ENCODE results near the gene MCF2L2. TPM values are rescaled to one million over a fixed set of nuclear protein-coding genes. Genes with fewer than 3 reads are reported as not detected.

The MCF2L2 gene
- total and polyA plus RNA-seq, 9 of the 15 experiments (the other 6 are each of a cell fraction or from before 2014, with no cell fraction given) = 0.56 to 4.2 (median 3.0) TPM

- no TSS peak for BruUV-seq (replicated peaks)
- ATAC-seq (no peak), DNase-seq (ENCODE audit: extremely low read depth in 1 of 4, low spot score in 3 of 4) (no peak), FAIRE-seq (no peak)
- 55% methylated on average over 5 of the region's 5 CpGs for WGBS (ENCODE audit: insufficient coverage, low coverage, missing lambda C conversion rate)
- Histone ChIP-seq H3K9me3 (replicated peaks; ENCODE audit: control insufficient read depth, insufficient read depth, low read depth, low read length) (no peaks in the 10 kb centered on the region), H3K79me2 (ENCODE audit: control insufficient read depth, insufficient read depth, low read length) (no peaks in the 10 kb centered on the region), H3K36me3 (ENCODE audit: control insufficient read depth, insufficient read depth, low read length) (no peaks in the 10 kb centered on the region), H2AFZ (ENCODE audit: low read depth, low read length) (no peak overlapping the region), H3K9me1 (ENCODE audit: control insufficient read depth, insufficient read depth, low read length) (no peaks in the 10 kb centered on the region), H3K4me1 (replicated peaks in 1 of 2; ENCODE audit: control insufficient read depth in 2 of 2, insufficient read depth in 2 of 2, low read length in 2 of 2) (peaks cover 2 to 24% of the 10 kb centered on the region in 2 experiments; a peak in 2 of 5 replicates), H3K27me3 (ENCODE audit: control insufficient read depth in 2 of 2, insufficient read depth in 2 of 2, low read length in 2 of 2) (peaks cover 0 to 17% of the 10 kb centered on the region in 2 experiments; a peak in 3 of 5 replicates), H4K20me1 (replicated peaks; ENCODE audit: control insufficient read depth, insufficient read depth, low read length) (no peaks in the 10 kb centered on the region), H3K27ac (ENCODE audit: extremely low read depth, low read depth, low read length) (no peak overlapping the region), H3K9ac (ENCODE audit: insufficient read depth in 1 of 2, low read depth in 2 of 2, low read length in 2 of 2) (no peak overlapping the region), H3K4me2 (ENCODE audit: insufficient read depth, low read length) (no peak overlapping the region), H3K4me3 (no peak overlapping the region)
- POLR2A ChIA-PET = no interaction called here
- in situ Hi-C loops (cut with MboI) = loop anchor here (5.0 kb wide), 1 partner anchor 204 kb away; no protein-coding TSS in a partner anchor
- CTCF ChIA-PET (ENCODE audit: low intra/inter-chr PET ratio) = interaction anchor here (0.6 to 2.5 kb wide), 2 partner anchors 61 to 199 kb away, joined by 3 to 12 read pairs; no protein-coding TSS in a partner anchor
- intact Hi-C loops (cut with micrococcal nuclease) = loop anchor here (5.0 kb wide), 2 partner anchors 299 to 584 kb away; no protein-coding TSS in a partner anchor
- TF ChIP-seq MAFG (tag; conservative IDR thresholded peaks at IDR 0.05) = no peak
Measured at GRCh38 chr3:183182732-183183610, 245.4 kb downstream of the MCF2L2 start.

GRCh38 chr3:183182073-183182472 is 246.3 kb downstream of the MCF2L2 start:
- Histone ChIP-seq H3K9me3 (replicated peaks; ENCODE audit: control insufficient read depth, insufficient read depth, low read depth, low read length) (no peaks in the 10 kb centered on the region), H3K4me1 (replicated peaks in 1 of 2; ENCODE audit: control insufficient read depth in 2 of 2, insufficient read depth in 2 of 2, low read length in 2 of 2) (peaks cover 2 to 25% of the 10 kb centered on the region in 2 experiments; a peak in 2 of 5 replicates), H4K20me1 (replicated peaks; ENCODE audit: control insufficient read depth, insufficient read depth, low read length) (no peaks in the 10 kb centered on the region), H3K9me1 (ENCODE audit: control insufficient read depth, insufficient read depth, low read length) (no peaks in the 10 kb centered on the region), H3K79me2 (ENCODE audit: control insufficient read depth, insufficient read depth, low read length) (no peaks in the 10 kb centered on the region), H3K36me3 (ENCODE audit: control insufficient read depth, insufficient read depth, low read length) (no peaks in the 10 kb centered on the region), H3K4me2 (ENCODE audit: insufficient read depth, low read length) (no peak overlapping the region), H3K27me3 (ENCODE audit: control insufficient read depth in 2 of 2, insufficient read depth in 2 of 2, low read length in 2 of 2) (peaks cover 0 to 17% of the 10 kb centered on the region in 2 experiments; a peak in 3 of 5 replicates), H3K9ac (ENCODE audit: insufficient read depth in 1 of 2, low read depth in 2 of 2, low read length in 2 of 2) (no peak overlapping the region), H3K4me3 (no peak overlapping the region), H3K27ac (ENCODE audit: extremely low read depth, low read depth, low read length) (no peak overlapping the region), H2AFZ (ENCODE audit: low read depth, low read length) (no peak overlapping the region)
- DNase-seq (ENCODE audit: extremely low read depth in 1 of 4, low spot score in 3 of 4) (no peak), FAIRE-seq (no peak), ATAC-seq (no peak)
- in situ Hi-C loops (cut with MboI) (loop anchor here (5.0 kb wide), 1 partner anchor 205 kb away; no protein-coding TSS in a partner anchor), intact Hi-C loops (cut with micrococcal nuclease) (loop anchor here (5.0 kb wide), 2 partner anchors 300 to 585 kb away; no protein-coding TSS in a partner anchor)
- 13% methylated on average over 7 of the region's 7 CpGs for WGBS (ENCODE audit: insufficient coverage, low coverage, missing lambda C conversion rate)
- no TSS peak for BruUV-seq (replicated peaks)
- CTCF ChIA-PET (ENCODE audit: low intra/inter-chr PET ratio) = no interaction called here
- POLR2A ChIA-PET = no interaction called here
- no peak for TF ChIP-seq ZNF143 (CRISPR knock-in tag; IDR thresholded peaks at IDR 0.05)
- no peak for TF ChIP-seq HMGXB4 (CRISPR knock-in tag; IDR thresholded peaks at IDR 0.05)
- no peak for TF ChIP-seq NFYB (IDR thresholded peaks at IDR 0.05; ENCODE audit: extremely low read depth, insufficient read length)
- TF ChIP-seq RREB1 (CRISPR knock-in tag; IDR thresholded peaks at IDR 0.05) = no peak
